CD14-positive monocyte (primary cell): Measurements from ENCODE around the gene ZNF552. TPM values are rescaled to one million over a fixed set of nuclear protein-coding genes. Genes with fewer than 3 reads are reported as not detected.

Experiments used
- DNase-seq, 3 donors: peaks; one replicate each; pipeline ENCODE4 v3.0.0-alpha.2; 2011 to 2022
- H2AFZ ChIP-seq: 2 replicates; pipeline ENCODE4 v1.6.0; 2012; ENCODE audit warnings: mild to moderate bottlenecking, low read depth, low read length, inconsistent platforms; ENCODE audit not compliant: insufficient read depth, poor library complexity, severe bottlenecking
- H3K27ac ChIP-seq, 2 donors: 1 replicate in 1 of 2; 2 replicates in 1 of 2; pipeline ENCODE4 v1.5.1; 2012 to 2013; ENCODE audit warnings: low read length in 2 of 2, control low read depth in 1 of 2, inconsistent platforms in 1 of 2, low read depth in 1 of 2, mild to moderate bottlenecking in 1 of 2
- H3K27me3 ChIP-seq, 2 donors: one replicate each; pipeline versions ENCODE4 v1.6.0 to v1.6.1; 2011 to 2013; ENCODE audit warnings: low read length in 2 of 2; ENCODE audit not compliant: control insufficient read depth in 2 of 2, insufficient read depth in 2 of 2
- H3K36me3 ChIP-seq, 2 donors: replicated peaks in 1 of 2; 1 replicate in 1 of 2; 2 replicates in 1 of 2; pipeline versions ENCODE4 v1.5.1 to v1.6.1; 2012 to 2013; ENCODE audit warnings: low read length in 2 of 2, control low read depth in 1 of 2, inconsistent platforms in 1 of 2, mild to moderate bottlenecking in 1 of 2; ENCODE audit not compliant: insufficient read depth in 2 of 2, control insufficient read depth in 1 of 2
- H3K4me1 ChIP-seq, 2 donors: 1 replicate in 1 of 2; 2 replicates in 1 of 2; pipeline versions ENCODE4 v1.5.1 to v1.6.1; 2012 to 2013; ENCODE audit warnings: low read length in 2 of 2, control low read depth in 1 of 2, inconsistent platforms in 1 of 2, mild to moderate bottlenecking in 1 of 2, moderate library complexity in 1 of 2; ENCODE audit not compliant: insufficient read depth in 2 of 2, control insufficient read depth in 1 of 2
- H3K4me2 ChIP-seq: replicated peaks from 2 replicates; pipeline ENCODE3; 2012; ENCODE audit warnings: low read length, moderate library complexity, mild to moderate bottlenecking; ENCODE audit not compliant: poor library complexity, severe bottlenecking; ENCODE audit errors: extremely low read depth
- H3K4me3 ChIP-seq, 3 experiments: fragments of 200-600 bp in 1 of 3; sonication (generic) in 1 of 3; replicated peaks in 1 of 3; 1 replicate in 2 of 3; 2 replicates in 1 of 3; pipeline ENCODE4 v1.5.1; 2011 to 2013; ENCODE audit warnings: low read length in 3 of 3, mild to moderate bottlenecking in 3 of 3, control low read depth in 2 of 3, low read depth in 2 of 3, inconsistent platforms in 1 of 3, moderate library complexity in 1 of 3
- H3K79me2 ChIP-seq: 2 replicates; pipeline ENCODE4 v1.6.0; 2012; ENCODE audit warnings: mild to moderate bottlenecking, control low read depth, inconsistent platforms, low read length, moderate library complexity; ENCODE audit not compliant: insufficient read depth
- H3K9ac ChIP-seq: 2 replicates; pipeline ENCODE4 v1.6.0; 2017; ENCODE audit warnings: low read length, mild to moderate bottlenecking; ENCODE audit not compliant: insufficient read depth, poor library complexity, severe bottlenecking
- H3K9me3 ChIP-seq, 2 donors: replicated peaks in 1 of 2; 1 replicate in 1 of 2; 2 replicates in 1 of 2; pipeline versions ENCODE4 v1.5.1 to v1.6.1; 2012 to 2013; ENCODE audit warnings: low read length in 2 of 2, control low read depth in 1 of 2; ENCODE audit not compliant: control insufficient read depth in 1 of 2, insufficient read depth in 1 of 2
- H4K20me1 ChIP-seq: 2 replicates; pipeline ENCODE4 v1.6.0; 2012; ENCODE audit warnings: mild to moderate bottlenecking, low read length, control low read depth, moderate library complexity; ENCODE audit not compliant: insufficient read depth
- H3K27ac Mint-ChIP-seq, 7 donors: one replicate each; pipeline ENCODE4 v1.8.0; 2020; ENCODE audit warnings: mild to moderate bottlenecking in 7 of 7, mixed read lengths in 7 of 7, moderate library complexity in 6 of 7, inconsistent platforms in 2 of 7
- H3K27me3 Mint-ChIP-seq, 3 donors: one replicate each; pipeline ENCODE4 v1.8.0; 2021 to 2022; ENCODE audit warnings: low read depth in 3 of 3, mild to moderate bottlenecking in 3 of 3, mixed read lengths in 3 of 3, moderate library complexity in 3 of 3, inconsistent platforms in 1 of 3
- H3K36me3 Mint-ChIP-seq, 2 donors: one replicate each; pipeline ENCODE4 v1.8.0; 2020; ENCODE audit warnings: mixed read lengths in 2 of 2, inconsistent platforms in 1 of 2, mild to moderate bottlenecking in 1 of 2
- H3K4me1 Mint-ChIP-seq: one replicate; pipeline ENCODE4 v1.8.0; 2020; ENCODE audit warnings: mild to moderate bottlenecking, mixed read lengths
- H3K4me3 Mint-ChIP-seq, 2 donors: one replicate each; pipeline ENCODE4 v1.8.0; 2020; ENCODE audit warnings: mild to moderate bottlenecking in 2 of 2, mixed read lengths in 2 of 2, moderate library complexity in 1 of 2
- H3K9me3 Mint-ChIP-seq, 7 donors: one replicate each; pipeline ENCODE4 v1.8.0; 2020 to 2022; ENCODE audit warnings: mixed read lengths in 7 of 7, mild to moderate bottlenecking in 6 of 7, moderate library complexity in 6 of 7, inconsistent platforms in 2 of 7
- WGBS: methylation state at CpG from one replicate; pipeline ENCODE4 v1.1.5; 2013; ENCODE audit warnings: missing lambda C conversion rate; ENCODE audit not compliant: insufficient coverage; 5-methylcytosine and 5-hydroxymethylcytosine counted together
- intact Hi-C, 2 donors: fragments of 100-400 bp; cut with micrococcal nuclease; formaldehyde crosslinking; loops; one replicate each; pipeline versions ENCODE4 v1.15.0 to v1.15.1; 2023
- polyA plus RNA-seq, 3 donors: library from polyadenylated mRNA; depleted of rRNA in 1 of 3; unstranded in 2 of 3; stranded (reverse) in 1 of 3; fragments of 300-500 nt in 2 of 3; fragments of >200 nt in 1 of 3; fragmentation: Illumina TruSeq in 2 of 3; gene quantifications; 1 replicate in 2 of 3; 2 replicates in 1 of 3; pipeline ENCODE4 v1.2.3, GENCODE V29; 2012 to 2021
- TF ChIP-seq, protein P1 (sequence below): fragments of 200-600 bp; IDR thresholded peaks from one replicate; pipeline ENCODE4 v1.8.0; 2022; ENCODE audit warnings: antibody characterized with exemption, mild to moderate bottlenecking

ZNF552 gene
- polyA plus RNA-seq, 3 donors = 2.0 to 4.3 (median 2.9) TPM

DNA sequence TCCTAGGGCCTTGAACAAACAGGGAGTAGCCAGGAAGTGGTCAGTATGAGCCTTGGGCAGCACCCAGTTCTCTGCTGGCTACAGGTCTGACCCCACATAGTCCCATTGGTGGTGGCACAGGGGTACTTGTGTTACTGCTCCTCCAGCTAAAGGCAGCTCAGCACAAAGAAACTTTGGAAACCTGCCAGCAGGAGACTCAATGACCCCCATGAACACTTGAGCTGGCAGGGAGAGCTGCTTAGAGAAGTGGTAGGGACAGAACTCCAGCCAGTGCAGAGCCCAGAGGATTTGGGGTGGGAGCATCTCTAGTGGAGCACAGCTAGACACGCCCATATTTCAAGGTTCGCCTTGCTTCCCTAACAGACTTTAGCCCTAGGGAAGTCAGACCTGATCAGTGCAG, 55.6 kb downstream of the ZNF552 start:
- Mint-ChIP-seq H3K9me3 (peaks cover 6 to 83% (median 39%) of the 10 kb centered on the region in 7 donors), H3K4me3 (no peak overlapping the region), H3K27ac (no peak overlapping the region), H3K4me1 (no peaks in the 10 kb centered on the region), H3K36me3 (peaks cover 60 to 64% of the 10 kb centered on the region in 2 donors), H3K27me3 (peaks cover 0 to 6% (median 0%) of the 10 kb centered on the region in 3 donors)
- intact Hi-C loops = no loop called here
- peaks cover 41 to 65% of the 10 kb centered on the region in 2 donors for H3K9me3 ChIP-seq
- no peak overlapping the region for H3K9ac ChIP-seq
- H3K27me3 ChIP-seq = no peaks in the 10 kb centered on the region
- H3K79me2 ChIP-seq = no peaks in the 10 kb centered on the region
- peaks cover 13 to 79% of the 10 kb centered on the region in 2 donors for H3K36me3 ChIP-seq
- DNase-seq = no peak
- H3K4me3 ChIP-seq = no peak overlapping the region
- no peak overlapping the region for H2AFZ ChIP-seq
- WGBS = 88% methylated on average over 2 of the region's 2 CpGs
- H3K27ac ChIP-seq = no peak overlapping the region
- no peak overlapping the region for H3K4me2 ChIP-seq
- TF ChIP-seq, protein P1, sequence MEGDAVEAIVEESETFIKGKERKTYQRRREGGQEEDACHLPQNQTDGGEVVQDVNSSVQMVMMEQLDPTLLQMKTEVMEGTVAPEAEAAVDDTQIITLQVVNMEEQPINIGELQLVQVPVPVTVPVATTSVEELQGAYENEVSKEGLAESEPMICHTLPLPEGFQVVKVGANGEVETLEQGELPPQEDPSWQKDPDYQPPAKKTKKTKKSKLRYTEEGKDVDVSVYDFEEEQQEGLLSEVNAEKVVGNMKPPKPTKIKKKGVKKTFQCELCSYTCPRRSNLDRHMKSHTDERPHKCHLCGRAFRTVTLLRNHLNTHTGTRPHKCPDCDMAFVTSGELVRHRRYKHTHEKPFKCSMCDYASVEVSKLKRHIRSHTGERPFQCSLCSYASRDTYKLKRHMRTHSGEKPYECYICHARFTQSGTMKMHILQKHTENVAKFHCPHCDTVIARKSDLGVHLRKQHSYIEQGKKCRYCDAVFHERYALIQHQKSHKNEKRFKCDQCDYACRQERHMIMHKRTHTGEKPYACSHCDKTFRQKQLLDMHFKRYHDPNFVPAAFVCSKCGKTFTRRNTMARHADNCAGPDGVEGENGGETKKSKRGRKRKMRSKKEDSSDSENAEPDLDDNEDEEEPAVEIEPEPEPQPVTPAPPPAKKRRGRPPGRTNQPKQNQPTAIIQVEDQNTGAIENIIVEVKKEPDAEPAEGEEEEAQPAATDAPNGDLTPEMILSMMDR = no peak
- no peaks in the 10 kb centered on the region for H3K4me1 ChIP-seq
- H4K20me1 ChIP-seq = no peaks in the 10 kb centered on the region

DNA sequence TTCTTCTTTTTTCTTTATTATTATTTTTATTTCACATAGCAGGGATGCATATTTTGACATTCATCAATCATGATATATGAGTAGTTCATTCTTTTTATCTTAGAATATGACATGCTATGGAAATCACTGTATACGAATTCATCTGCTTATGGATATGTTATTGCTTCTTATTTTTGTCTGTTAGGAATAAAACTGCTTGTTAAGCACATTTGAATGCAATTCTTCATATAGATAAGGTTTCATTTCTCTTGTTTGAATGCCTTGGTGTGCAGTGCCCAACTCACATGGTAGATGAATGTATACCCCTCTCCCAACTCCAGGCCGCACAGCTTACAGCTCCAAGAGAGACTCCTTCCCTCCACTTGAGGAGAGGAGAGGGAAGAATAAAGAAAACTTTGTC, 56.8 kb downstream of the ZNF552 start:
- no peaks in the 10 kb centered on the region for H3K4me1 ChIP-seq
- peaks cover 45 to 76% of the 10 kb centered on the region in 2 donors for H3K9me3 ChIP-seq
- no peaks in the 10 kb centered on the region for H3K27me3 ChIP-seq
- no peak overlapping the region for H3K4me2 ChIP-seq
- no CpG with 5 or more reads among the region's 2 CpGs for WGBS
- peaks cover 64 to 66% of the 10 kb centered on the region in 2 donors for H3K36me3 Mint-ChIP-seq
- H3K27ac ChIP-seq = no peak overlapping the region
- H3K4me3 Mint-ChIP-seq = no peak overlapping the region
- H3K27ac Mint-ChIP-seq = no peak overlapping the region
- no peak overlapping the region for H3K9ac ChIP-seq
- TF ChIP-seq, protein P1 = no peak
- H3K27me3 Mint-ChIP-seq = peaks cover 0 to 4% (median 0%) of the 10 kb centered on the region in 3 donors
- H4K20me1 ChIP-seq = no peaks in the 10 kb centered on the region
- intact Hi-C loops = no loop called here
- peaks cover 25 to 85% of the 10 kb centered on the region in 2 donors for H3K36me3 ChIP-seq
- DNase-seq = no peak
- H3K4me3 ChIP-seq = no peak overlapping the region
- H3K79me2 ChIP-seq = no peaks in the 10 kb centered on the region
- peaks cover 16 to 89% (median 50%) of the 10 kb centered on the region in 7 donors for H3K9me3 Mint-ChIP-seq
- no peaks in the 10 kb centered on the region for H3K4me1 Mint-ChIP-seq
- H2AFZ ChIP-seq = no peak overlapping the region

Other genes starting within 250 kb of the ZNF552 start
- gene ZNF416, start 236.0 kb downstream of the ZNF552 start, polyA plus RNA-seq = 1 to 10 TPM in 2 of 3 donors, under 1 TPM in 1; 0.48 to 2.1 (median 1.4) TPM
- gene ZIK1, start 230.8 kb downstream of the ZNF552 start, polyA plus RNA-seq = 1 to 10 TPM in 2 of 3 donors, under 1 TPM in 1; 0.51 to 1.1 (median 1.0) TPM
- gene ZNF530, start 215.0 kb downstream of the ZNF552 start, polyA plus RNA-seq = 1 to 10 TPM in 1 of 3 donors, under 1 TPM in 2; 0.72 to 1.3 (median 0.84) TPM
- 1 to 10 TPM; 2.2 to 5.4 (median 3.3) TPM for gene ZNF134, start 200.7 kb downstream of the ZNF552 start, polyA plus RNA-seq
- 10 to 100 TPM in 1 of 3 donors, 1 to 10 TPM in 2; 4.5 to 13.9 (median 6.1) TPM for gene ZNF211, start 181.7 kb downstream of the ZNF552 start, polyA plus RNA-seq
- gene ZSCAN4, start 146.0 kb downstream of the ZNF552 start, polyA plus RNA-seq = not detected
- gene ZNF551, start 132.9 kb downstream of the ZNF552 start, polyA plus RNA-seq = 1 to 10 TPM; 1.1 to 3.3 (median 2.3) TPM
- gene ZNF154, start 105.7 kb downstream of the ZNF552 start, polyA plus RNA-seq = under 1 TPM in 1 of 3 donors, not detected in 2; 0.52 TPM
- 1 to 10 TPM; 4.0 to 4.8 (median 4.5) TPM for gene ZNF671, start 87.3 kb downstream of the ZNF552 start, polyA plus RNA-seq
- gene ZNF776, start 68.1 kb downstream of the ZNF552 start, polyA plus RNA-seq = 1 to 10 TPM; 1.9 to 4.4 (median 2.9) TPM
- gene ZNF586, start 45.2 kb downstream of the ZNF552 start, polyA plus RNA-seq = 10 to 100 TPM in 2 of 3 donors, 1 to 10 TPM in 1; 7.7 to 10.5 (median 10.2) TPM
- 1 to 10 TPM in 1 of 3 donors, under 1 TPM in 2; 0.18 to 6.6 (median 0.56) TPM for gene ZNF587B, start 15.4 kb upstream of the ZNF552 start, polyA plus RNA-seq
- gene ZNF587, start 34.9 kb upstream of the ZNF552 start, polyA plus RNA-seq = 10 to 100 TPM in 1 of 3 donors, 1 to 10 TPM in 1, under 1 TPM in 1; 0.41 to 15.0 (median 2.9) TPM
- gene ZNF814, start 74.1 kb upstream of the ZNF552 start, polyA plus RNA-seq = 1 to 10 TPM; 2.5 to 6.3 (median 3.8) TPM
- 1 to 10 TPM in 1 of 3 donors, under 1 TPM in 2; 0.39 to 6.8 (median 0.70) TPM for gene ZNF417, start 101.7 kb upstream of the ZNF552 start, polyA plus RNA-seq
- 1 to 10 TPM in 1 of 3 donors, under 1 TPM in 1, not detected in 1; 0.74 to 1.4 TPM for gene ZNF418, start 120.5 kb upstream of the ZNF552 start, polyA plus RNA-seq
- gene ZNF256, start 132.8 kb upstream of the ZNF552 start, polyA plus RNA-seq = 1 to 10 TPM in 1 of 3 donors, under 1 TPM in 2; 0.51 to 1.3 (median 0.85) TPM
- gene C19orf18, start 159.6 kb upstream of the ZNF552 start, polyA plus RNA-seq = not detected
- gene ZNF606, start 187.9 kb upstream of the ZNF552 start, polyA plus RNA-seq = 1 to 10 TPM in 2 of 3 donors, under 1 TPM in 1; 0.87 to 1.7 (median 1.2) TPM
- gene ZSCAN1, start 219.1 kb upstream of the ZNF552 start, polyA plus RNA-seq = not detected
- gene ZNF135, start 244.4 kb upstream of the ZNF552 start, polyA plus RNA-seq = under 1 TPM in 2 of 3 donors, not detected in 1; 0.32 to 0.37 TPM